ENCODE results near the gene ELAC2.
A peak's percentile ranks its signal among the peaks of the same experiment; 100 is the strongest.

The ELAC2 gene, protein sequence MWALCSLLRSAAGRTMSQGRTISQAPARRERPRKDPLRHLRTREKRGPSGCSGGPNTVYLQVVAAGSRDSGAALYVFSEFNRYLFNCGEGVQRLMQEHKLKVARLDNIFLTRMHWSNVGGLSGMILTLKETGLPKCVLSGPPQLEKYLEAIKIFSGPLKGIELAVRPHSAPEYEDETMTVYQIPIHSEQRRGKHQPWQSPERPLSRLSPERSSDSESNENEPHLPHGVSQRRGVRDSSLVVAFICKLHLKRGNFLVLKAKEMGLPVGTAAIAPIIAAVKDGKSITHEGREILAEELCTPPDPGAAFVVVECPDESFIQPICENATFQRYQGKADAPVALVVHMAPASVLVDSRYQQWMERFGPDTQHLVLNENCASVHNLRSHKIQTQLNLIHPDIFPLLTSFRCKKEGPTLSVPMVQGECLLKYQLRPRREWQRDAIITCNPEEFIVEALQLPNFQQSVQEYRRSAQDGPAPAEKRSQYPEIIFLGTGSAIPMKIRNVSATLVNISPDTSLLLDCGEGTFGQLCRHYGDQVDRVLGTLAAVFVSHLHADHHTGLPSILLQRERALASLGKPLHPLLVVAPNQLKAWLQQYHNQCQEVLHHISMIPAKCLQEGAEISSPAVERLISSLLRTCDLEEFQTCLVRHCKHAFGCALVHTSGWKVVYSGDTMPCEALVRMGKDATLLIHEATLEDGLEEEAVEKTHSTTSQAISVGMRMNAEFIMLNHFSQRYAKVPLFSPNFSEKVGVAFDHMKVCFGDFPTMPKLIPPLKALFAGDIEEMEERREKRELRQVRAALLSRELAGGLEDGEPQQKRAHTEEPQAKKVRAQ

DNA sequence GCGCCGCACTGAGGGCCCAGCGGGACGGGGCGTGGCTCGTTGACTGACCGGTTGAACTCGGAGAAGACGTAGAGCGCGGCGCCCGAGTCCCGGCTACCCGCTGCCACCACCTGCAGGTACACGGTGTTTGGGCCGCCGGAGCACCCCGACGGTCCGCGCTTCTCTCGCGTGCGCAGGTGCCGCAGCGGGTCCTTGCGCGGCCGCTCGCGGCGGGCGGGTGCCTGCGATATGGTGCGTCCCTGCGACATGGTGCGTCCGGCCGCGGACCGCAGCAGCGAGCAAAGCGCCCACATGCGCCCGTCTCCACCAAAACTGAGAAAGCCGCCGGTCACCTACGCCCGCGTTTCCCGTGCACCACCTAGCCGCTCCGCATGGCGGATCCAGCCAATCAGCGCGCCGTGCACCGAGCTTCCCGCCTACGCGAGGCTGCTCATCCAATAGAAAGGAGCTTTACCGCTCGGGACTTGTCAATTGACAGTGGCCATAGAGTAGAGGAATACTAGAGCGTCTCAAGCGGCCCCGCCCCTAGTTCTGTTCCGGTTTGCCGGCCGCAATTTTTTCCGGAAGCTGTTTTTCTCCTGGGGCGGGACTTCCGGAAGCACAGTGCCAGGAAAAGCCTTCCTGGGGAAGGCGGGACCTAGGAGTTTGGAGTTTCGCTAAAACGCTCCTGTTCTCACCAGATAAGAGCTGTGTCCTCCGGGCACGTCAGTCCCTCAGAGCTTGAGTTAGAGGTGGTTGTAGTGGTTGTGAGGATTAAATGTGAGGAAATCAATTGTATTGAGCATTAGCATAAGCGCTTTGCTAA, at the start of gene ELAC2:
TSS of gene ELAC2 (minus strand) at position 373 of the 805 bp plus-strand sequence. CDS start at position 293, 80 bp downstream.
- H3K4me3 ChIP-seq (ENCODE audit: low read length) = peak within 1 kb of the TSS; percentile 86
- peak; percentile 99 for DNase-seq (ENCODE audit: low read depth)
- TF ChIP-seq, protein P1, sequence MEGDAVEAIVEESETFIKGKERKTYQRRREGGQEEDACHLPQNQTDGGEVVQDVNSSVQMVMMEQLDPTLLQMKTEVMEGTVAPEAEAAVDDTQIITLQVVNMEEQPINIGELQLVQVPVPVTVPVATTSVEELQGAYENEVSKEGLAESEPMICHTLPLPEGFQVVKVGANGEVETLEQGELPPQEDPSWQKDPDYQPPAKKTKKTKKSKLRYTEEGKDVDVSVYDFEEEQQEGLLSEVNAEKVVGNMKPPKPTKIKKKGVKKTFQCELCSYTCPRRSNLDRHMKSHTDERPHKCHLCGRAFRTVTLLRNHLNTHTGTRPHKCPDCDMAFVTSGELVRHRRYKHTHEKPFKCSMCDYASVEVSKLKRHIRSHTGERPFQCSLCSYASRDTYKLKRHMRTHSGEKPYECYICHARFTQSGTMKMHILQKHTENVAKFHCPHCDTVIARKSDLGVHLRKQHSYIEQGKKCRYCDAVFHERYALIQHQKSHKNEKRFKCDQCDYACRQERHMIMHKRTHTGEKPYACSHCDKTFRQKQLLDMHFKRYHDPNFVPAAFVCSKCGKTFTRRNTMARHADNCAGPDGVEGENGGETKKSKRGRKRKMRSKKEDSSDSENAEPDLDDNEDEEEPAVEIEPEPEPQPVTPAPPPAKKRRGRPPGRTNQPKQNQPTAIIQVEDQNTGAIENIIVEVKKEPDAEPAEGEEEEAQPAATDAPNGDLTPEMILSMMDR (conservative IDR thresholded peaks at IDR 0.05; ENCODE audit: low read length) = no peak

DNA sequence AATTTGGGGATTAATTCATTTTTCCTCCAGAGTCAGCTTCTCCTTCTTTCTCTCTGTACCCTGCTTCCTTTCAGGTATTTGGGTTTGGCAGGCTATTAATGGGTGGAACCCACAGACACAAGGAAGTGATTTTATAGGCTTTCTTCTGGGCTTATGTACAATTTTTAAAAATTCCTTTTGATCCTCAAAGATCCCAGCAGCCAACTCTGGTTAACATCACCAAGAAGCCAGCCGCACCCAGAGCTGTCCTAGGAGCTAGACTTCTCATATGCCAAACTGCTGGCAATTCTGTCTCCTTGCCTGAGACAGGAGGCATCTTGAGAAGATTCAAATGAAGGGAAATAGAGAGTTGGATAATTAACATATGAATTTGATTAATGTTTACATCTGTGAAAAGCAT, 47.2 kb upstream of the ELAC2 start:
- no peak for DNase-seq (ENCODE audit: low read depth)
- no peak overlapping the region for H3K4me3 ChIP-seq (ENCODE audit: low read length)
- TF ChIP-seq, protein P1 (conservative IDR thresholded peaks at IDR 0.05; ENCODE audit: low read length) = no peak

DNA sequence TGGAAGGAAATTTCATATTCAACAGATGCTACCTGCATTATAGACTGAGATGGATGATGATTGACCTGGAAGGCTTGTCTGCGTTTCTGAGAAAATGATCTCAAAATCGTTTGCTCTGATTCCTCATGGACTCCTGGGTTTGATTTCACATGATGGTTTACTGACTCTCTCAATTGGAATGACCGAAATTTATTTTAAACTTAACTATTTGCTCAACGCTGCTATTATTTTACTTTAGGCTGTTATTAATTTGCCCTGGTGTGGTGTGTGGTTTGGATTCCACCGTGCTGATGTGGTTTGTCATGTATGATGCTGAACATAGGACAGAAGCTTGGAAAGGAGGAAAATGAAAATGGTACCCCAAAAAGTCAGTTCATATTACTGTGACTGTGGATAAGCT, 37.3 kb upstream of the ELAC2 start:
- H3K4me3 ChIP-seq (ENCODE audit: low read length) = no peak overlapping the region
- no peak for DNase-seq (ENCODE audit: low read depth)
- TF ChIP-seq, protein P1 (conservative IDR thresholded peaks at IDR 0.05; ENCODE audit: low read length) = no peak

DNA sequence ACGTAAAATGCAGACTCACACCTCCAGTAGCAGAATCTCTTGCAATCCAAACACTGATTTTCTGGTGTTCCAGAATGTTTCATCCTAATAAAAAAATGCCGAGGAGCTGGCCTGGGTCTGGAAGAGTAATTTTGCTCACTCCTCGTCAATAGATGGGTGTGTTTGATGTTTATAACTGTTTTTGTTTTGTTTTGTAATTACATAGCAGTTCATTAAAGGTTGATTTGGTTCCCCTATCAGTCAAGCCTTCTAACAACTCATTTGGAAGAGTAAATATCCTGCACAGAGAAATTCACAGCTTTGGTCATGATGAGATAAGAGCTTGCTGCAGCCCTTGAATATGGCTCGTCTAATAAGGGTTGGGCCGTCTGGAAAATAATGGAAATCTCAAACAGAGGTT, 36.8 kb upstream of the ELAC2 start:
- no peak for DNase-seq (ENCODE audit: low read depth)
- H3K4me3 ChIP-seq (ENCODE audit: low read length) = no peak overlapping the region
- TF ChIP-seq, protein P1 (conservative IDR thresholded peaks at IDR 0.05; ENCODE audit: low read length) = no peak

DNA sequence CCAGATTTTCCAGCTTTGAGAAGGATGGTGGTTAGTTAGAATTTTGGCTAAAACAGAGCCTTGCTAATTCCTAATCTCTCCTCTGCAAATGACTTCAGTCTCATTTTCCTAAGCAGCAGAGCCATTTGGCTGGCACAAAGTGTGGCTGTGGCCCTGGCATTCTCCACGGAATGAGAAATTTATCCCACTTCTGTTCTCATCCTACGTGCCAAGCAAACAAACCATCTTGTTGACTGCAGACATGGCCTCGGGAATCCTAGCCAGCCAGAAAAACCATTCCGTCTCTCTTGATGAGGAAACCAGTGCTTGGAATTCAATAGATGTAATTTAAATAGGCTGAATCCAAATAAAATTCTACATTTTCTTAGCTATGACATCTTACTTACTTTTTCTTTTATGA, 34.1 kb upstream of the ELAC2 start:
- DNase-seq (ENCODE audit: low read depth) = no peak
- no peak overlapping the region for H3K4me3 ChIP-seq (ENCODE audit: low read length)
- TF ChIP-seq, protein P1 (conservative IDR thresholded peaks at IDR 0.05; ENCODE audit: low read length) = no peak

DNA sequence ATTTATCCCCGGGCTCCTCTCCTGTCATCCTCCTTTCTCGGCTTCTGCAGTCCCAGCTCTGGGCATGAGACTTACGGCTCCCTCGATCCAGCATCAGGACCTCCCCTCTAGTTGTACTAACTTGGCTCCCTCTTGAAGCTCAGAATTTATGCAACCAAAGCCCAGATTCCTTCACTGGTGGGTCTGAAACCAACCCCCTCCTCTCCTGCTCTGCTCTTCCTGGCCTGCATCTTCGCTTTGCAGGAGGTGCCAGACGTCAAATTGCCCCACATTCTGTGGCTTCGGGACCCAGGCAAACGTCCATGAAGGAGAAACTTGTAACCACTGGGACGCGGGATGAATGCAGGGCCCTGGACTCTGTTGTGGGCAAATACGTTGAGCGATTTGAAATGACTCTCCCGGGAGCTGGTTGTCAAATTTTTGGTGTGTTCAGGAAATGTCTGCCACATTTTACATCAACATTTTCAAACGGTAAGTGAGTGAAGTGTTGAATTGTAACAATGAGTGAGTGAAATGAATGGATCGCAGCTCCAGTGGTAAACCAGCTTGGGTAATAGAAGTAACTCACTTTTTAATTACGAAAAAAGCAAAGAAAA, 29.3 kb upstream of the ELAC2 start:
- TF ChIP-seq, protein P1 (conservative IDR thresholded peaks at IDR 0.05; ENCODE audit: low read length) = no peak
- no peak overlapping the region for H3K4me3 ChIP-seq (ENCODE audit: low read length)
- DNase-seq (ENCODE audit: low read depth) = no peak
